Epidermal melanocyte (primary cell): Measurements from ENCODE around the gene NKAIN2.

Experiments
- DNase-seq: peaks from one replicate; pipeline ENCODE4 v3.0.0; 2011; ENCODE audit warnings: low spot score; ENCODE audit not compliant: insufficient read length

NKAIN2 gene

DNA sequence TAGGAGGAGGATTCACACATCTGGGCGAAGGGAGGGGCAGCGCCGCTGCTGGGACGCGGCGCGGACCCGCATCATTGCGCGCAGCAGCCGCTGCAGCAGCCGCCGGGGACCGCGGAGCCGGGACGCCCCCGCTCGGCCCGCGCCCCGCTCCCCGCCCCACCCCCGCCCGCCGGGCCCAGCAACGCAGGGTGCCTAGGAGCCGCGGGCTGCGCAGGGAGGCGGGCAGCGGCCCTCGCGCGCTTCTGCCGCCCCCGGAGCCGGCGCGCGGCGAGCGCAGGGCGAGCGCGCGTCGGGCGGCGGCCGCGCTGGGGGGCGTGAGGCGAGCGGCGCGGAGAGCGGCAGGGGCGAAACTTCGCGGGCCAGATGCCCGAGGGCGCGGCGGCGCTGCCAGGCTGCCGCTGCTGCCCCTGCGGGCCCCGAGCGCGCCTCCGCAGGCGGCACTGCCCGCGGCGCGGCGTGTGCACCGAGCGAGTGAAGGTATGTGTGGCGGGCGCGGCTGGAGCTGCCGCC is at the start of gene NKAIN2:
NKAIN2 (plus strand) TSS at position 362 of the 510 bp plus-strand sequence.
- no peak for DNase-seq

- no peak for DNase-seq
Measured at GRCh38 chr6:123759472-123759871, 44.2 kb upstream of the NKAIN2 start.

DNA sequence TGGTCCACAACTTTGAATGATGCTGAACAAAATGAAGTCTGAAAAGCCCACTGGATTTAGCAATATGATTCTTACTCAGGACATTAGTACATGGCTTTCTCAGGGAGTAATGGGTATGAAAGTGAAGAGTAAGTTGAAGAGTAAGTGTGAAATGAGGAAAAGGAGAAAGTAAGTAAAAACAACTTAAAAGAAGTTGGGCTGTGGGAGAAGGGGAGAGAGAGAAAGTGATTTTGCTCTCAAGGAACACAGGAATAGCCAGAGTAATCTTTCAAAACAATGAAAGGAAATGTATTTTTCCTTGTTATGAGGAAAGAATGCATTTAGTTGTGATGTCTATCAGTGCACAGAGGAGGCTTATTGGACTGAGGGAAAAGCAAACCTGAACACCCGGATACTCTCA is 39.8 kb upstream of the NKAIN2 start:
- no peak for DNase-seq

DNA sequence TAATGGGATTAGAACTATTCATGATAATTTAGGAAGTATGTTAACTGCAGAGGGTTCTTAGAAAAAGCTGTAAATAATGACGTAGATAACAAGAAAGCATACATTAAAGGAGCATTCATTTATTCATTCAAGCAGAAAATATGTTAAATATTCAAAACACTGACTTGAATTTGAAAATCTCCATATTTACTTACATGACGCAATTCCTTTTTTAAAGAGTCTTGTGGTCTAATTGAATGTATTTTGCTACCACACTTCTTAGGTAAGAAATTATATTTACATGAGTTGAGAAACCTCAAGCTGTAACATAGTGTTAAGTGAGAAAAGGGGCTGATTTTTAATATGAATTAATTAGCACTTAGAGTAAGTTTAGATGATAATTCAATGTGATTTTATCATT is 38.9 kb upstream of the NKAIN2 start:
- no peak for DNase-seq

GRCh38 chr6:123768921-123769320 is 34.7 kb upstream of the NKAIN2 start:
- no peak for DNase-seq

DNA sequence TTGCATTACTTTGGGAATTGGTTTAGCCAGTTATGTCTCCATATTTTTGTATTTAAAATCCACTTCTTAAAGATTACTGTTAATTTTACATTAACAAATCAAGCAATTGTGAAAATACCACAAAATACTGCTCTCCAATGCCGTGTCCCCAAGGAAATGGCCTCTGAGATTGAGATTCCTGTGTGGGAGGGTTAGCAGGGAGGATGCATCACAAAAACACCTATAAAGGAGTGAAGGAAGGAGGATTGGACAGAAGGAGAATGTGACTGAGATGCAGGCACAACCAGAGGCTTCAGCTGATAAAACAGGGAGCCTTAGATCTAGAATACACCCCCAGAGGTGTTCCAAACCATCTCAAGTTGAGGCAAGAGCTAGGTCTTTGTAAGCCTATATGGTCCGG is 34.2 kb upstream of the NKAIN2 start:
- no peak for DNase-seq

DNA sequence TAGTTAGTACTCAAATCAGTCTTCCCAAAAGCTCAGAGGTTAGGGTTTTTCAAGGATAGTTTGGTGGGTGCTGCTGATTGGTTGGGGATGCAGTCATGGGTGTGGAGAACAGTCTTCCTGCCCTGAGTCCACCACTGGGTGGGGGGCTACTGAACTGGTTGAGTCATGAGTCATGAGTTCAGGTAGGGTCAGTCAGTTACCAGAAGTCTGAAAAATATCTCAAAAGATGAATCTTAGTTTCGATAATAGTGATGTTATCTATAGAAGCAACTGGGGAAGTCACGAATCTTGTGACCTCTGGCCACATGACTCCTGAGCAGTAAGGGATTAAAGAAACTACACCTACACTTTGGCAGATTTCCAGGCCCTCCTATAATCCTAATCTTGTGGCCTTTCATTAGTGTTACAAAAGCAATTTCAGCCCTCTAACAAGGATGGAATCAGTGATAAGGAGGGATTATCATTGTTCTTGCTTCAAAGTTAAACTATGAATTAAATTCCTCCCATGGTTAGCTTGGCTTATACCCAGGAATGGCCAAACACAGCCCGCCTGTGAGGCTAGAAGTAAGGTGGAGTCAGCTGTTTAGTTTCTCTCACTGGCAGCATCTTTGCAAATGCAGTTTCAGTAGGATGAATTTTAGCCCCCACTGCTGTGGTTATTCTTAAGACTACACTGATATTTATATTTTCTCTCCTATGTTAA is 33.3 kb upstream of the NKAIN2 start:
- no peak for DNase-seq

DNA sequence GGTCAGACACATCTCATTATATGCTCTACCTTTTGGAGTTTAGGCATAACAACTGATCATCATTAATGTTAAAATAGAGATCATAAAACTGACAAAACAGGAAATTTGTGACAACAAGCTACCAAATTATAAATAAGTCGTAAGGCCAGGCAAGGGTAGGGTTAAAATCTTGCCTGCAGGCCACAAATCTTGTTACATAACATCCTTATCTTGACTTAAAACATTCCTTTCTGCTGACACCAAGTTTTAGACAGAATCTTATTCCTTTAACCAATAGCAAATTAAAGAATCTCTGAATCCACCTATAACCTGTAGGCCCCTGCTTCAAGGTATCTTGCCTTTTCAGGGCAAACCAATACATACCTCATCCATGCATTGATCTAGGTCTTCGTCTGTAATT is 32.5 kb upstream of the NKAIN2 start:
- no peak for DNase-seq

- DNase-seq: no peak
Measured at GRCh38 chr6:123777563-123777962, 26.1 kb upstream of the NKAIN2 start.

DNA sequence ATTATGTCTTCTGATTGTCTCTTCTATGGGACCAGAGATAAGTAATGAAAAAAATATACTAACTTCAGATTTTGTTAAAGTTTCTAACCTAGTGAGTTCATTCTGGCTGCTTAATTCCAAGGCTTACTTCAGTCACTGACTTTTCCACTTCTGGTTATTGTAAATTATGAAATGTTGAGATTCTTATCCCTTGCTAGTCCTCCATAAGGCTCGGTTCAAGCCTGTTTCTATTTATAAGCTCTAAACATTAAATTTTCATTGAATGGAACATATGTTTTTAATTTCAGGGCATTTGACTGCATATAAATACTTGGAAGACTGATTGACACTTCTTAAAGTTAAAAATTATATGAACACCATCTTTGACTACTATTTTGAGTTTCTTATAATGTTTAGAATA is 23.6 kb upstream of the NKAIN2 start:
- DNase-seq: no peak

GRCh38 chr6:123784330-123784729 is 19.3 kb upstream of the NKAIN2 start:
- no peak for DNase-seq

- DNase-seq: no peak
Measured at GRCh38 chr6:123785039-123785438, 18.6 kb upstream of the NKAIN2 start.

GRCh38 chr6:123788319-123788718 is 15.3 kb upstream of the NKAIN2 start:
- no peak for DNase-seq

DNA sequence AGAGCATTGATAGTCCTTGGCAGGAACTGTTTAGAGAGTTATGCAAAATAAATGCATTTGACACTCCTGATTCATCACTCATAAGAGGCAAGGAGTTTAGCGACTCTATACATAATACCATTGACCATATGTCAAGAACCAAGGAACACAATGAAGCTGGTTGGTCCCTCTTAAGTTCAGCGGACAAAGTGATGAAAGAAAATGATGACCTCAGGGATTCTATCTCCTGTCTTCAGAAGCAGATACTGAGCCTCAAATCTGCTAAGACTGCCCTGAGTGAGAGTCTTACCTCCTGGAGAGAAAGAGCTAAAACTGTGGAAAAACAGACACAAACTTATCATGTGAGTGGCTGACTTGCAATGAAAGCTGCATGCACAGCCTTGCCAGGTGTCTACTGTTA is 9.5 kb upstream of the NKAIN2 start:
- no peak for DNase-seq

DNA sequence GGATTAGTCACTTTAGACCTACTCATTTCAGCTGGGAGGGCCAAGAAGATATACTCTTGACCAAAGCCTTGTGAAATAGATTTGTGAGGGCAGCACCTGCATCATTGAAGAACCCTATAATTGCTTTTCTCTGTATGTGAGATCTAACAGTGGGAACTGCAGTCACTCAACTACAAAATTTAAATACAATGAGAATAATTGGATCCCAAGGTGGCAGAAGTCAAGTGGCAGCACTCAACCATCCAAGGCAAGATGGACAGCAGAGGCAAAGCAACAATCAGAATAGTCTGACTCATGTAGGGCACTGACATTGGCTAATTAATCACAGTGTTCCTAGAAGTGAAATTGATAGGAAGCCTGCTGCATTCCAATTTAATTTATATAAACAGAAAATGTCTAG is 8.9 kb upstream of the NKAIN2 start:
- DNase-seq: no peak

DNA sequence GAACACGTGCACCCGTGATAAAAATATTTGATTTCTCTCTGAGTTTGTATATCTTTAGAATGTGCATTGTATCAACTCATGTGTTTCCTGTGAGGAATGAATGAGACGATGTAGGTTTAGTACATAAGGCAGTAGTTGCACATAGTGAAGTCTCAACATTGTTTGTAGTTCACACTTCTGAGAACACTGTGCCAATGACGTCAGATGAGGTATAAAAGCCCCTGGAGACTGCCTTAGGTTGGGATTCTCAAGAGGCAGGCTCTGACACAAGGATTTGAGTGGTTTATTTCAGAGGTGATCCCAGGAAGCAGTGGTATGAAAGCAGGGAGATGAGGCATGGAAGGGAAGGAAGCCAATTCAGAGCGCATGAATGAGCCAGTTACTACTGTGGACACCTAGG is 2.6 kb upstream of the NKAIN2 start:
- DNase-seq: no peak

DNA sequence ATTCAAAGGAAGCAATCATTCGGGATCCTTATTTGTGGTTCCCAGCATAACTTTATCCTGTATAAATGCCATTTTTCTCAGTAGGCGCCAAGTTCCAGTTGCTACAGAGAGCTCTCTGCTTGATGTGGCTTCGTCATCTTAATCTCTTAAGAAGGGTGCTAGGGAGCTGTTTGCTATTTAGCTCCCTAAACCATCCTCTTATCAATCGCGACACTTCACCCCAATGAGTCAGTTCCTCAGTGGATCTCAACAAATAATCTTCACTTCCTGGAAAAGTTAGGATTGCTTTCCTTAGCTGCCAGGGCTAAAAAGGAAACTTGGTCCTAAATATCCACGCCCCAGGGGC is 1.3 kb upstream of the NKAIN2 start:
- no peak for DNase-seq

DNA sequence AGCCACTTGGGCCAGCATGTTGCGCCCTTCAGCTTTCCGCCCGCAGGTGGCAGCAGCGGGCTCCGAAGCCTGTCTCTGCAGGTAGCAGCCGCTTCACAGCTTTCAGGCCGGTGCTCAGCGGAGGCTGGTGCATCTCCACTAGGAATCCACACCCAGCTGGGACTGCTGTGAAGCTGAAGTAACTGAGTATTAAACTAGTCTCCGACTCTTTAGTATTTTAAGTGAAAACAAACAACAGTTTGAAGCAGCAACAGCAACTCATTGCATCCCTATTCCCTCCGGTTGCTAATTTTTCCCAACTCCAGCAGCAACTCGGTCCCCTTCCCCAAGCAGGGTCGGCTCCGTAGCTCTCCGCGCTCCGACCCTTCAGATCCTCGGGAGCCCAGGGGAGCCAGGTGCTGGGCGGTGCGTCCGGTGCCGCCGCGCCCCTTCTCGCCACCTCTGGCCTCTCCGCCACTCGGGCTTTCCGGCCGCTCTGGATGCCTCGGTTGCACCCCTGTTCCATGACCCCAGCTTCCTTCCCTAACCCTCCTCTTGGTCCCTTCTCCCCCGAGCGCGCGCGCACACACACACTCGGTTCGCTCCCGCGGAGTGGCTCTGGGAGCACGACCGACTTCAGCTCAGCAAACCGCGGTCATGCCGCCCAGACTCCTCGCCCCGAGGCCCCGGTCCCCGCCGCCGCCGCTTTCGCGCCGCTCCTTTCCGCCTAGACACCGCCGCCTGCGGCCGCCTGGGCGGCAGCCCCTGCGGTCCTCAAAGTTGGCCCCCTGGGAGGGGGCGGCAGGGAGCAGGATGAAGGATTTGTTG is 765 bp upstream of the NKAIN2 start:
- DNase-seq: peak; percentile 65

- DNase-seq: no peak
Measured at GRCh38 chr6:123804014-123804786, 535 bp downstream of the NKAIN2 start.

DNA sequence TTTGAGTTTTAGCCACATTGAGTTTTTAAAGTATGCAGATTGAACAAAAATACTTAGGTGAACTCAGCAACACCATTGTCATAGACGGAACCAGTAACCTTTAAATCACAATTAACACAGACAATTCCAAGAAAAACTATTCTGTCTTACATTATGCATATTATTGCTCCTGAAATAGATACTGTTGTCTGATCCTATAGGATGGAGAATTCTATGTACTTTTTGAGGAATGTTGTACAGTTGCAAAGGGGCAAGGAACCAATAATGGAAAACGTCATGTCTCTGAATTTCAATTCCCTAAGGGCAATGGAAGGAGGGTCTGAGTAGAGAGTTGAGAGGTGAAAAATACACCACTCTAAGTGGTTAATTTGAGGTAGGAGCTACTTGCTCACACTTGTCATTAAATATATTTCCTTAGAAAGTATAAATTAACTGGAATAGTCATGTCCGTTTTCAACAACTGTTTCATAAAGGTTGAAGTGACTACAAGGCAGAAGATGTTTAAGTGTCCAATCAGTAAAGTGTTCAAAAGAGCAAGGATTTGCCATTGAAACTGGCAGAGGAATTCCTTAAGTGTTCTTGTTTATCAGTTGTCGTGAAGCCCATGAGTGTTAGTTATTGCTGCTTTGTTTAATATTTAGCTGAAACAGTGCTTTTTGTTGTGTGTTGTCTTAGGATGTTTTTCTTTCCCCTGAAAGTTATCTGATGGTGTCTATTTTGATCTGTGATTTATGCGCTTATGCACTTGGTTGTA is 1.3 kb downstream of the NKAIN2 start:
- DNase-seq: no peak

DNA sequence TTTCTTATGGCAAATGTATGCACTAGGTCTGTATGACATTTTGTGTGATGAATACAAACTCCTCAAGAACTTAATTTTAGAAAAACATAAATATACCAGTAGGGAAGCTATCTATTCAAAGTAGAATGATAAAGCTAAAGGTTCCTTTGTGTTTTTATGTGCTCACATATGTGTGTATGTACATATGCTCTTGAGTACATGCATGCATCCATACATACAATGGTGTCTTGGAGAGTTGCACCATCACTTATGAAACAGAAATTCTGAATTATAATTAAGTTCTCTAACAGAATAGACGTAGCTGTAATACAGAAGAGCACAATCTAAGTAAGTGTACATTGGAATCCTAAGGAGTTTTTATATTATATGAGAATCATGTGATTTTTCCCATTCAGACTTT is 2.3 kb downstream of the NKAIN2 start:
- DNase-seq: no peak
